Measurements from ENCODE around the gene FDX1.

DNA sequence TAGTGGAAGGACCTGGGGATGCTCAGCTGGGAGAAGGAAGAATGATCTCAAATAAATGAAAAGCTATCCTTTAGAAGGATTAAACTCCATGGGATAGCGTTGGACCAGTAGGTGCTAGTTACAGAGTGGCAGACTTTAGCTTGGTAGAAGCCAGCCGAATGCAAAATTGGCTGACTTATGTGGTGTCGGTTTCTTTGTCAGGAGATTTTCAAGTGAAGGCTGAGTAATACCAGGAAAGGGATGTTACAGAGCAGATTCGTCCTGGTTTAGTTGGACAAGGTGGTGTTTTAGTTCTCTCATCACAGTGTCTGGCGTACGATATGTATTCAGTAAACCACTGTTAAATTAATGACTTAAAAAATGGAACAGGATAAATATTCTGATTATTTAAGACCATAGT, 26.0 kb downstream of the FDX1 start:
- no peak for TF ChIP-seq REST (IDR thresholded peaks at IDR 0.05; ENCODE audit: insufficient replicate concordance, low read depth)
- no peak for TF ChIP-seq CTCF (IDR thresholded peaks at IDR 0.05; ENCODE audit: insufficient read depth, low read length)
- no peak for TF ChIP-seq GABPA (IDR thresholded peaks at IDR 0.05; ENCODE audit: low read depth)
